B cell (primary cell): ENCODE measurements around the gene S100A13. TPM values are rescaled to one million over a fixed set of nuclear protein-coding genes. Genes with fewer than 3 reads are reported as not detected.
A peak's percentile ranks its signal among the peaks of the same experiment; 100 is the strongest.

Source experiments
- ATAC-seq: fragments of 200-7000 bp; cut with Tn5 transposase; one replicate; pipeline ENCODE4 v1.10.0; 2021; ENCODE audit warnings: low read depth, mild to moderate bottlenecking, moderate number of reproducible peaks, moderate library complexity
- CTCF ChIA-PET: fragments of 350-600 bp; sonication (Branson Sonifier 250); formaldehyde crosslinking; loops from one replicate; lab custom pipeline; 2021; ENCODE audit warnings: antibody characterized with exemption, inconsistent platforms; lab: Charles Lee
- POLR2A ChIA-PET: fragments of 350-600 bp; sonication (Branson Sonifier 250); formaldehyde crosslinking; loops from one replicate; lab custom pipeline; 2021; ENCODE audit warnings: antibody characterized with exemption; lab: Charles Lee
- DNase-seq: peaks from one replicate; pipeline ENCODE4 v3.0.0; 2013
- H2AFZ ChIP-seq: 2 replicates; pipeline ENCODE4 v1.6.1; 2012; ENCODE audit warnings: mild to moderate bottlenecking, low read depth, low read length; ENCODE audit not compliant: insufficient read depth, poor library complexity, severe bottlenecking
- H3K27ac ChIP-seq, 2 donors: 1 replicate in 1 of 2; 2 replicates in 1 of 2; pipeline ENCODE4 v1.5.1; 2012 to 2013; ENCODE audit warnings: low read length in 2 of 2, mild to moderate bottlenecking in 2 of 2, moderate library complexity in 1 of 2
- H3K27me3 ChIP-seq, 4 experiments: fragments of 200-600 bp in 1 of 4; sonication (generic) in 1 of 4; replicated peaks in 1 of 4; 1 replicate in 2 of 4; 2 replicates in 2 of 4; pipeline versions ENCODE4 v1.6.1 to v1.7.0; 2013 to 2016; ENCODE audit warnings: low read length in 3 of 4, mild to moderate bottlenecking in 2 of 4, mixed read lengths in 1 of 4, moderate library complexity in 1 of 4; ENCODE audit not compliant: insufficient read depth in 4 of 4, control insufficient read depth in 3 of 4; ENCODE audit errors: control extremely low read depth in 1 of 4
- H3K36me3 ChIP-seq, 2 experiments: replicated peaks in 1 of 2; 1 replicate in 1 of 2; 2 replicates in 1 of 2; pipeline versions ENCODE4 v1.6.1 to v1.7.1; 2013; ENCODE audit warnings: low read length in 1 of 2; ENCODE audit not compliant: insufficient read depth in 2 of 2, control insufficient read depth in 1 of 2; ENCODE audit errors: control extremely low read depth in 1 of 2, extremely low read depth in 1 of 2
- H3K4me1 ChIP-seq, 2 donors: fragments of 200-600 bp in 1 of 2; sonication (generic) in 1 of 2; 1 replicate in 1 of 2; 2 replicates in 1 of 2; pipeline versions ENCODE4 v1.5.1 to v1.6.1; 2013 to 2017; ENCODE audit warnings: low read length in 2 of 2; ENCODE audit not compliant: control insufficient read depth in 2 of 2, insufficient read depth in 2 of 2
- H3K4me2 ChIP-seq: replicated peaks from 2 replicates; pipeline ENCODE3; 2012; ENCODE audit warnings: mild to moderate bottlenecking, low read depth, low read length; ENCODE audit not compliant: poor library complexity, severe bottlenecking
- H3K4me3 ChIP-seq, 5 experiments: fragments of 200-600 bp in 1 of 5; sonication (generic) in 1 of 5; 1 replicate in 3 of 5; 2 replicates in 2 of 5; pipeline versions ENCODE4 v1.5.1 to v1.7.0; 2011 to 2016; ENCODE audit warnings: low read length in 4 of 5, mild to moderate bottlenecking in 4 of 5, low read depth in 2 of 5, control low read depth in 1 of 5, moderate library complexity in 1 of 5; ENCODE audit not compliant: insufficient read depth in 1 of 5; ENCODE audit errors: control extremely low read depth in 1 of 5, extremely low read depth in 1 of 5
- H3K79me2 ChIP-seq: fragments of 200-600 bp; sonication (generic); one replicate; pipeline ENCODE4 v1.6.0; 2016; ENCODE audit warnings: low read length; ENCODE audit not compliant: control insufficient read depth, insufficient read depth
- H3K9ac ChIP-seq: fragments of 200-600 bp; sonication (generic); 2 replicates; pipeline ENCODE4 v1.6.1; 2017; ENCODE audit warnings: mild to moderate bottlenecking, low read length, moderate library complexity
- H3K9me3 ChIP-seq, 3 donors: one replicate each; pipeline versions ENCODE4 v1.6.1 to v1.7.1; 2013; ENCODE audit warnings: low read length in 2 of 3; ENCODE audit not compliant: control insufficient read depth in 2 of 3, insufficient read depth in 1 of 3; ENCODE audit errors: control extremely low read depth in 1 of 3
- H4K20me1 ChIP-seq: 2 replicates; pipeline ENCODE4 v1.6.0; 2012; ENCODE audit warnings: mild to moderate bottlenecking, low read length; ENCODE audit not compliant: insufficient read depth, control insufficient read depth, poor library complexity, severe bottlenecking
- H3K27ac Mint-ChIP-seq: one replicate; pipeline ENCODE4 v1.8.0; 2021; ENCODE audit warnings: mixed read lengths
- H3K27me3 Mint-ChIP-seq: one replicate; pipeline ENCODE4 v1.8.0; 2021; ENCODE audit warnings: mixed read lengths
- H3K4me1 Mint-ChIP-seq: one replicate; pipeline ENCODE4 v1.8.0; 2021; ENCODE audit warnings: mixed read lengths
- H3K4me3 Mint-ChIP-seq: one replicate; pipeline ENCODE4 v1.8.0; 2021; ENCODE audit warnings: mixed read lengths
- H3K9me3 Mint-ChIP-seq: one replicate; pipeline ENCODE4 v1.8.0; 2022; ENCODE audit warnings: mixed read lengths; ENCODE audit not compliant: insufficient read depth
- EZH2 ChIP-seq: IDR thresholded peaks from 2 replicates; pipeline ENCODE4 v1.6.1; 2012; ENCODE audit warnings: borderline replicate concordance, low read depth, mild to moderate bottlenecking, moderate library complexity, low read length; ENCODE audit not compliant: insufficient read depth, poor library complexity, severe bottlenecking
- WGBS: methylation state at CpG from one replicate; pipeline ENCODE4 v1.1.5; 2013; ENCODE audit warnings: missing lambda C conversion rate; ENCODE audit not compliant: insufficient coverage; 5-methylcytosine and 5-hydroxymethylcytosine counted together
- intact Hi-C: fragments of 100-400 bp; cut with micrococcal nuclease; formaldehyde crosslinking; loops from one replicate; pipeline ENCODE4 v1.10.0; 2022
- polyA plus RNA-seq: library from polyadenylated mRNA; depleted of rRNA; stranded (reverse); fragments of >200 nt; gene quantifications from 2 replicates; pipeline ENCODE4 v1.2.3, GENCODE V29; 2012
- total RNA-seq, 2 donors: library from RNA; stranded (reverse); fragments of 120-200 nt in 1 of 2; gene quantifications; 1 replicate in 1 of 2; 2 replicates in 1 of 2; pipeline versions ENCODE4 v1.2.3 to v1.2.4, GENCODE V29; 2013 to 2022
- TF ChIP-seq, protein P1 (sequence below): fragments of 200-600 bp; IDR thresholded peaks from one replicate; pipeline ENCODE4 v1.8.0; 2022; ENCODE audit warnings: antibody characterized with exemption, mild to moderate bottlenecking

S100A13 gene
- total and polyA plus RNA-seq, 2 donors (not counting 1 experiment from before 2014, with no cell fraction given), result 9.8 to 17.8 TPM

- H3K27me3 ChIP-seq, result no peaks in the 10 kb centered on the region
- POLR2A ChIA-PET, result interaction anchor here (0.6 to 2.4 kb wide), 3 partner anchors 11 to 75 kb away, joined by 5 to 7 read pairs (median 5); partner anchors contain the start of genes CHTOP and SNAPIN
Observed at GRCh38 chr1:153670257-153670858, 43.1 kb upstream of the S100A13 start.

More at GRCh38 chr1:153670257-153670858, 43.1 kb upstream of the S100A13 start:
- peak overlapping the region; percentile 86 to 95 for H3K27ac ChIP-seq
- no peaks in the 10 kb centered on the region for H3K9me3 Mint-ChIP-seq
- CTCF ChIA-PET, result interaction anchor here (0.6 to 1.3 kb wide), 2 partner anchors 128 to 337 kb away, joined by 3 read pairs; no protein-coding TSS in a partner anchor
- H3K4me3 ChIP-seq, result peak overlapping the region; percentile 74 to 99 (median 94)
- DNase-seq (no peak), ATAC-seq (no peak)
- peaks cover 18% of the 10 kb centered on the region for H3K4me1 Mint-ChIP-seq
- H3K27me3 Mint-ChIP-seq, result no peaks in the 10 kb centered on the region
- H2AFZ ChIP-seq, result peak overlapping the region; percentile 72
- H3K4me2 ChIP-seq, result peak overlapping the region; percentile 86
- H3K9me3 ChIP-seq, result no peaks in the 10 kb centered on the region
- peak overlapping the region; percentile 97 for H3K9ac ChIP-seq
- no peak overlapping the region for H3K27ac Mint-ChIP-seq
- H4K20me1 ChIP-seq, result no peaks in the 10 kb centered on the region
- intact Hi-C loops, result loop anchor here (2.0 to 10.0 kb wide), 4 partner anchors 136 to 1392 kb away; partner anchors contain the start of genes EFNA4, GATAD2B, HAX1 and S100A6
- WGBS, result 6% methylated on average over 15 of the region's 22 CpGs
- H3K4me1 ChIP-seq, result peaks cover 10 to 18% of the 10 kb centered on the region in 2 donors
- H3K79me2 ChIP-seq, result peaks cover 27% of the 10 kb centered on the region
- TF ChIP-seq, protein P1, sequence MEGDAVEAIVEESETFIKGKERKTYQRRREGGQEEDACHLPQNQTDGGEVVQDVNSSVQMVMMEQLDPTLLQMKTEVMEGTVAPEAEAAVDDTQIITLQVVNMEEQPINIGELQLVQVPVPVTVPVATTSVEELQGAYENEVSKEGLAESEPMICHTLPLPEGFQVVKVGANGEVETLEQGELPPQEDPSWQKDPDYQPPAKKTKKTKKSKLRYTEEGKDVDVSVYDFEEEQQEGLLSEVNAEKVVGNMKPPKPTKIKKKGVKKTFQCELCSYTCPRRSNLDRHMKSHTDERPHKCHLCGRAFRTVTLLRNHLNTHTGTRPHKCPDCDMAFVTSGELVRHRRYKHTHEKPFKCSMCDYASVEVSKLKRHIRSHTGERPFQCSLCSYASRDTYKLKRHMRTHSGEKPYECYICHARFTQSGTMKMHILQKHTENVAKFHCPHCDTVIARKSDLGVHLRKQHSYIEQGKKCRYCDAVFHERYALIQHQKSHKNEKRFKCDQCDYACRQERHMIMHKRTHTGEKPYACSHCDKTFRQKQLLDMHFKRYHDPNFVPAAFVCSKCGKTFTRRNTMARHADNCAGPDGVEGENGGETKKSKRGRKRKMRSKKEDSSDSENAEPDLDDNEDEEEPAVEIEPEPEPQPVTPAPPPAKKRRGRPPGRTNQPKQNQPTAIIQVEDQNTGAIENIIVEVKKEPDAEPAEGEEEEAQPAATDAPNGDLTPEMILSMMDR, result no peak
- no peak for TF ChIP-seq EZH2
- H3K36me3 ChIP-seq, result peaks cover 0 to 38% of the 10 kb centered on the region in 2 experiments
- H3K4me3 Mint-ChIP-seq, result no peak overlapping the region
